Measurements from ENCODE around the gene ZNF598.

DNA sequence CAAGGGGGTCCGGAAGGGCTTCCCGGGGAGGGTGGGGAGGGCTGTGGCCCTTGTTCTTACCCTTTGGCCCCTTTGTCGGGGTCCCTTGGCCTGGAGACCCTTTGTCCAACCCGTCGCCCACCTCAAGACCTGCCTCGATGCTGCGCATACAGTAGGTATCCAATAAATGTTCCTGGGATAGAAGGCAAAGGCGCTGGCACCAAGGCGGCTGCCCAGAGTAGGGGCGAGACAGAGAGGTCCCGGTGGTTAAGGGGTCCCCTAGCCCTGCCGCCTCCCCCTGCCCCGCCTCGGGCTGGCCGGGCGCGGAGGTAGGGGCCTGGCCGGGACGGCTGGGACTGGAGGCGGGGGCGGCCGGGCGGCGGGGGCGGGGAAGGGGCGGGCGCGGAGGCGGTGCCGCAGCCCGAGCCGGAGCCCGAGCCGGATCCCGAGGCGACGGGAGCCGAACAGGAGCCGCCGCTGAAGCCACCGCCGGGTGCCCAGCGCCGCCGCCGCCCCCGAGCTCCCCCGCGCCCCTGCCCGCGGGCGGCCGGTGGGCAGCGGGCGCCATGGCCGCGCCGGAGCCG is 16.9 kb upstream of the ZNF598 start, which contains the start of gene NHERF2:
- TF ChIP-seq, protein P1, sequence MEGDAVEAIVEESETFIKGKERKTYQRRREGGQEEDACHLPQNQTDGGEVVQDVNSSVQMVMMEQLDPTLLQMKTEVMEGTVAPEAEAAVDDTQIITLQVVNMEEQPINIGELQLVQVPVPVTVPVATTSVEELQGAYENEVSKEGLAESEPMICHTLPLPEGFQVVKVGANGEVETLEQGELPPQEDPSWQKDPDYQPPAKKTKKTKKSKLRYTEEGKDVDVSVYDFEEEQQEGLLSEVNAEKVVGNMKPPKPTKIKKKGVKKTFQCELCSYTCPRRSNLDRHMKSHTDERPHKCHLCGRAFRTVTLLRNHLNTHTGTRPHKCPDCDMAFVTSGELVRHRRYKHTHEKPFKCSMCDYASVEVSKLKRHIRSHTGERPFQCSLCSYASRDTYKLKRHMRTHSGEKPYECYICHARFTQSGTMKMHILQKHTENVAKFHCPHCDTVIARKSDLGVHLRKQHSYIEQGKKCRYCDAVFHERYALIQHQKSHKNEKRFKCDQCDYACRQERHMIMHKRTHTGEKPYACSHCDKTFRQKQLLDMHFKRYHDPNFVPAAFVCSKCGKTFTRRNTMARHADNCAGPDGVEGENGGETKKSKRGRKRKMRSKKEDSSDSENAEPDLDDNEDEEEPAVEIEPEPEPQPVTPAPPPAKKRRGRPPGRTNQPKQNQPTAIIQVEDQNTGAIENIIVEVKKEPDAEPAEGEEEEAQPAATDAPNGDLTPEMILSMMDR (IDR thresholded peaks at IDR 0.05) = no peak
- TF ChIP-seq POLR2A (IDR thresholded peaks at IDR 0.05) = no peak

Data from testis (tissue), 2 donors.